Esophagus squamous epithelium (tissue), 4 donors: ENCODE results near the gene CELF4.

Experiments used
- CTCF ChIP-seq, 6 experiments: fragments of 450-650 bp in 4 of 6; fragments of 200-600 bp in 2 of 6; sonication (generic) in 2 of 6; IDR thresholded peaks; one replicate each; pipeline ENCODE4 v1.5.1; 2016 to 2019; ENCODE audit warnings: antibody characterized with exemption in 6 of 6, mild to moderate bottlenecking in 4 of 6, moderate library complexity in 4 of 6
- POLR2A ChIP-seq, 4 donors: fragments of 450-650 bp; IDR thresholded peaks; one replicate each; pipeline ENCODE4 v1.6.1; 2017; ENCODE audit warnings: antibody characterized with exemption in 4 of 4, mild to moderate bottlenecking in 4 of 4, moderate library complexity in 3 of 4

- no peak for TF ChIP-seq CTCF (IDR thresholded peaks at IDR 0.05)
- TF ChIP-seq POLR2A (IDR thresholded peaks at IDR 0.05): no peak
These were observed 161.8 kb downstream of the CELF4 start for GRCh38 chr18:37403788-37404187.
